H4 (cell line): ENCODE results near the gene P2RX4. TPM values are rescaled to one million over a fixed set of nuclear protein-coding genes. Genes with fewer than 3 reads are reported as not detected.
"Not testable (repeated sequence)": the region's sequence is repeated elsewhere in the genome, so short reads cannot be mapped to it uniquely, and the experiment has no call there.

Experiments
- DNase-seq: peaks from one replicate; pipeline ENCODE4 v3.0.0-alpha.2; 2015; ENCODE audit warnings: low spot score
- total RNA-seq: library from RNA; depleted of rRNA; stranded (reverse); fragments of >200 nt; shearing (Covaris generic); gene quantifications from 2 replicates; pipeline ENCODE4 v1.2.3, GENCODE V29; 2014; rRNA removed

Gene P2RX4
- total RNA-seq, 1 experiment from 2014 or later = 52.3 TPM

DNA sequence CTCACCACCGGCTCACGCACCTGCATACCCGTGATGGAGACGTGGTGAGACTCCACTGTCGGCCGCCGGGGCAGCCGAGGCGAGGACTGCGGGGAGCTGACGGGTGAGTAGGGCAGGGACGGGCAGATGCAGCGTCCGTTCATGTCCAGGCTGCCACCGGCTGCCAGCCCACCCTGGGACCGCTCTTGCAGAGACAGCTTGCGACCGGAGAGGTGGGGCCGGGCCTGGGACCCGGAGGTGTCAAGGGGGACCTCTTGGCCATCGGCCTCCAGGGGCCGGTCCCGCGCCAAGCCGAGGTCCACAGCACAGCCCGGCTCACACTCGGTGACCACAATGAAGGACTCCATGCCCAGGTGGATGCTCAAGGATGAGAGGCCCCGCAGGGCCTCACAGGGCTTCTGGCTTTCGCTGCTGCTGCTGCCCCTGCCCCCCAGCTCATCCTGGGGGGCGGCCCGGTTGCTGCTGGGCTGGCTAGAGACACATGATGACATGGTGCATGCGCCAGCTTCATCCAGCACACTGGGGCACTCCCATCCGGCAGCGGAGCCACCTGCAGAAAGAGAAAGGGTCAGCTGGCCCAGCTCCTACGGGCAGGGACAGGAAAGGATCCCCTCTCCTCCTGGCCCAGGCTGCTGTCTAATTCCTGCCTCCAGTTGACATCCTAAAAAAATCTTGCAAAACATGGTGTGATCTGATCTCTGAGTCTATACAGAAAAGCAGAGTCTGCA is 64.3 kb downstream of the P2RX4 start:
- no peak for DNase-seq

DNA sequence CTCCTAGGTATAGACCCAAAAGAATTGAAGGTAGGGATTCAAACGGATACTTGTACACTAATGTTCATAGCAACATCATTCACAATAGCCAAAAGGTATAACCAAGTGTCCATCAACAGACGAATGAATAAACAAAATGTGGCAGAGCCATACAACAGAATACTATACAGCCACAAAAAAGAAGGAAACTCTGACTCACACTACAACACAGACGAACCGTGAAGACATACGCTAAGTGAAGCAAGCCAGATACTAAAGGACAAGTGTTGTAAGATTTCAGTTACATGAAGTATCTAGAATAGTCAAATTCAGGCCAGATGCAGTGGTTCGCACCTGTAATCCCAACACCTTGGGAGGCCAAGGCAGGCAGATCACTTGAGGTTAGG is 67.4 kb downstream of the P2RX4 start:
- no peak for DNase-seq

DNA sequence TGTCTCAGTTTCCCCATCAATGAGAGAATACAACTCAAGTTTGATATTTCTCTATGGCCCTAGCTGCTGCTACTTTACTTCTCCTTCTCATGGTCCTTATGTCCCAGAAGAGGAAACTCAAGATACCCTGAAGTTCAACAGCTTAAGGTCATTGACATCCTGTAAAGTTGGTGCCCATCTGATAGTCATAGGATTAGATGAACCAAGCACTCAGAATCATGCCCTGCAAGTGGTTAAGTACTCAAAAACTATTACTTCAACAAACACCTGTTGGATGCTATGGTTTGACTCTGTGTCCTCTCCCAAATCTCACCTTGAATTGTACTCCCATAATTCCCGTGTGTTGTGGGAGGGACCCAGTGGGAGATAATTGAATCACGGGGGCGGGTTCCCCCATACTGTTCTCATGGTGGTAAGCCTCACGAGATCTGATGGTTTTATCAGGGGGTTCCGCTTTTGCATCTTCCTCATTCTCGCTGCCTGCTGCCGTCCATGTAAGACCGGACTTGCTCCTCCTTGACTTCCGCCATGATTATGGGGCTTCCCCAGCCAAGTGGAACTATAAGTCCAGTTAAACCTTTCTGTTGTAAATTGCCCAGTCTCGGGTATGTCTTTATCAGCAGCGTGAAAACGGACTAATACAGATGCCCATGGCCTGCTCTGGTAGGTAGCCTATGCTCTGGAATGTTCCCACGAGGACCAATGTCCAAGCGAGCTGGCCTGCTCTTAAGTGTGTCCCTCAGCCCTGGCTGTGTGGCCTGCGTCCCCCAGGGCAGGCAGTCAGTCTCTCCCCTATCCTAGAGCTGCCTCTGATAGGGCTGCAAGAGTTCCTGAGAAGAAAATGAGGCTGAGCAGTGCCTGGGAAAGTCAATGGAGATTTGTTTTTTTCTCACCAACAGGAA is 68.5 kb downstream of the P2RX4 start:
- no peak for DNase-seq

DNA sequence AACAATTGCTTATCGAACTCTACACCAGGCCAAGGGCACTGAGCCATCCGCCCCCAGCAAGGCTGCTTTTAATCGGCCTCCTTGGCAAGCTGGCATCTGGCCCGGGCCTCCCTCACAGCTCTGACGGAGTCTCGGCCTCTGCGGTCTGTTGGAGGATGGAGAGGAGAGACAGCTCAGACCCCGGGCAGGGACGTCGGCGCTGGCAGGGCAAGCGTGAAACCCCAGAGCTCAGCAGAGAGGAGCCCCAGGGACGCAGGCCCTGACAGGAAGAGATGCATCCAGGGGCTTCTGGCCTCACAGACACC is 69.1 kb downstream of the P2RX4 start:
- DNase-seq = no peak

DNA sequence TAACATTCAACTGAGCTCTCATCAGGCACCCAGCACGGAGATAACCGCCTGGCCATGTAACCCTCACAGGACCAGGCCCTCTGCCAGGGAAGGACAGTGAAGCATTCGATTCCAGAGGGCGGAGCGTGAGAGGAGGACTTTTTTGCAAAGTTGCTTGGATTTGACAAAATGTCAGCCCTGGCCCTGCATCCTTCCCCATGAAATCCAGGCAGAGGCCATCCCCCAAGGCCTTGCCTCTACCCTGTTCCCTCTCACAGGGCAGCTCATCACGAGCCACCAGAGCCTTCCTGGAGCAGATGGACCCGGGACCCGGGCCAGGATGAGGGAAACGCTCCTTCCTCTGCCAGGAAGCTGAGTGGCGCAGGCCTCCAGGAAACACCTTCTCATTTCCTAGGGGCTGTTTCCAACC is 69.6 kb downstream of the P2RX4 start:
- DNase-seq = no peak

DNA sequence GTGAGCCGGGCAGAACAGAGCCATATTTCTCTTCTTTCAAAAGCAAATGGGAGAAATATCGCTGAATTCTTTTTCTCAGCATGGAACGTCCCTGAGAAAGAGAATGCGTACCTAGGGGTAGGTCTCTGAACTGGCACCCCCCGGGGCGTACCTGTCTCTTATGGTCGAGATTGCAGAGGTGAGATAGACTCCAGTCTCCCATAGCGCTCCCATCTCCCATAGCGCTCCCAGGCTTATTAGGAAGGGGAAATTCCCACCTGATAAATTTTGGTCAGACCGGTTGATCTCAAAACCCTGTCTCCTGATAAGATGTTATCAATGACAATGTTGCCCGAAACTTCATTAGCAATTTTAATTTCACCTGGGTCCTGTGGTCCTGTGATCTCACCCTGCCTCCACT is 70.6 kb downstream of the P2RX4 start:
- DNase-seq = not testable (repeated sequence)

DNA sequence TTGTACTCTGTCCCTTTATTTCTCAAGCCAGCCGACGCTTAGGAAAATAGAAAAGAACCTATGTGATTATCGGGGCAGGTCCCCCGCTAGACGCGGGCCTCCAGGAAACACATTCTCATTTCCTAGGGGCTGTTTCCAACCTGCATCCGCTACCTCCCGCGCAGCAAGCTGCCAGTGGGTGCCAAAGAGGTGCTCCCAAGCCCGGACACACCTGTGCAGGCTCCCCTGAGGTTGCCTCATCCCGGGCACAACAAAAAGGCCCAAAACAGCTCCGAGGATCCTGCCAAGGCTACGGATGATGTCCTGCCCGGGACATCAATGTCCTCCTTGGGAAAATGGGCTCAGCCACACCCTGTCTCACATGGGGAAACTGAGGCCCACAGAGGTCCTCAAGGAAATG is 71.2 kb downstream of the P2RX4 start:
- not testable (repeated sequence) for DNase-seq

DNA sequence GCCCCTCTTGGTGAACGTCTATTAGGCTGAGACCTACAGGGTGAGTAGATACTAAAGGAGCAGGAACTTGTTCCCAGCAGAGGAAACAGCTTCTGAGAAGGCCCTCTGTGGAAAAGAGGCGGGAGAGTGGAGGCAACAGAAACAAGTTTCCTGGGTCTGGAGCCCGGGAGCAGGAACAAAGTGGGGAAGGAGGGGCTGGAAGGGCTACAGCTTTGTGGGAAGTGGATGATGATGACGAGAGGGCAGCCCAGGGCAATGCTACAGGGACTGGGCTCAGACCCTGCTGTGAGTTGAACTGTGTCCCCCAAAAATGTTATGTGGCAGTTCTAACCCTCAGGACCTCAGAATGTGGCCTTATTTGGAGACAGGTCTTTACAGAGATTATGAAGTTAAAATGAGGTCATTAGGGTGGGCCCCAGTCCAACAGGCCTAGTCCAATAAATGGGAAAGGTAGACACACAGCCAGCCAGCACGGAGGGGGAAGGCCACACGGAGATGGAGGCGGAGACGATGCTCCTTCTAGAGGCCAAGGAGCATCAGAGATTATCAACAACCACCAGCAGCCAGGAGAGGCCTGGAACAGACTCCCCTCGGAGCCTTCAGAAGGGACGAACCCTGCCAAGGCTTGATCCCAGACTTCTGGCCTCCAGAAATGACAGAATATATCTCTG is 72.3 kb downstream of the P2RX4 start:
- no peak for DNase-seq

DNA sequence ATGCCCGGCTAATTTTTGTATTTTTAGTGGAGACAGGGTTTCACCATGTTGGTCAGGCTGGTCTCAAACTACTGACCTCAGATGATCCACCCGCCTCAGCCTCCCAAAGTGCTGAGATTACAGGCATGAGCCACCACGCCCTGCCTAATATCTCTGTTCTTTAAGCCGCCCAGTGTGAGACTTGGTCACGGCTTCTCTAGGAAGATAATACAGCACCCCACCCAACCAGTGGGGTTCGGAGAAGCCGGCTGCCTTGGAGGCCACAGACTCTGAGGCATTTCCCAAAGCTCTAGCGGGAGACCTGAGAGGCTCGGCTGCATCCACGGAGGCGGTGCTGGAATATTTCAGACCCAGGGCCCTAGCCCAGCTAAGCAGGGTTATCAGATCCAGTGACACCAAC is 73.0 kb downstream of the P2RX4 start:
- not testable (repeated sequence) for DNase-seq

DNA sequence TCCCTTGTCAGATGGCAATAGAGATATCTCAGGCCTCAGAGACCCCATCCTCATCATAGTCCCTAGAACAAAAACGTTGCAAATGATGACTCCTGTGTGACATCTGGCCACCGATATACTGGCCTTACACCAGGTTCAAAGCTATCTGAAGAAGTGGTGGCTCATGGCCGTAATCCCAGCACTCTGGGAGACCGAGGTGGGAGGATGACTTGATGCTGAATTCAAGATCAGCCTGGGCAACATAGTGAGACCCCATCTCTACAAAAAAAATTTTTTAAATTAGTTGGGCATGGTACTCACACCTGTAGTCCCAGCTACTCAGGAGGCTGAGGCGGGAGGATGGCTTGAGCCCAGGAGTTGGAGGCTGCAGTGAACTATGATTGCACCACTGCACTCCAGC is 73.5 kb downstream of the P2RX4 start:
- no peak for DNase-seq

Other genes starting within 250 kb of the P2RX4 start
- not detected in 2 replicates for gene HNF1A, start 231.6 kb upstream of the P2RX4 start, total RNA-seq
- gene C12orf43, start 193.6 kb upstream of the P2RX4 start, total RNA-seq = 8.1 and 15.5 TPM in 2 replicates
- gene OASL, start 170.9 kb upstream of the P2RX4 start, total RNA-seq = 5.3 and 9.2 TPM in 2 replicates
- 1.5 and 2.4 TPM in 2 replicates for gene P2RX7, start 77.3 kb upstream of the P2RX4 start, total RNA-seq
- gene CAMKK2, start 86.6 kb downstream of the P2RX4 start, total RNA-seq = 3.2 and 4.1 TPM in 2 replicates
- 128 and 134 TPM in 2 replicates for gene ANAPC5, start 142.3 kb downstream of the P2RX4 start, total RNA-seq
- 51.1 and 54.5 TPM in 2 replicates for gene RNF34, start 190.0 kb downstream of the P2RX4 start, total RNA-seq